Stimulated activated naive B cell treated with anti-CD40 and anti-IgM and Interleukin-4, amounts not matched to agents 10 μg/mL and 1 μg/mL and 100 μg/mL, for 72 hours (primary cell): ENCODE measurements around the gene BIRC5.
A peak's percentile ranks its signal among the peaks of the same experiment; 100 is the strongest.
"Not testable (repeated sequence)": the region's sequence is repeated elsewhere in the genome, so short reads cannot be mapped to it uniquely, and the experiment has no call there.

Source experiments
- ATAC-seq, 2 donors: fragments of 150-1000 bp; cut with Tn5 transposase; replicated peaks; 2 replicates each; pipeline ENCODE4 v1.10.0; 2021; ENCODE audit warnings: moderate library complexity in 1 of 2
- DNase-seq: peaks from one replicate; pipeline ENCODE4 v3.0.0; 2021
- H3K27ac Mint-ChIP-seq: one replicate; pipeline ENCODE4 v1.8.0; 2022; ENCODE audit warnings: mild to moderate bottlenecking, mixed read lengths
- H3K27me3 Mint-ChIP-seq, 2 donors: one replicate each; pipeline ENCODE4 v1.8.0; 2022; ENCODE audit warnings: mixed read lengths in 2 of 2
- H3K36me3 Mint-ChIP-seq, 2 donors: one replicate each; pipeline ENCODE4 v1.8.0; 2022; ENCODE audit warnings: mixed read lengths in 2 of 2, mild to moderate bottlenecking in 1 of 2
- H3K4me1 Mint-ChIP-seq, 2 donors: one replicate each; pipeline ENCODE4 v1.8.0; 2022; ENCODE audit warnings: mixed read lengths in 2 of 2, mild to moderate bottlenecking in 1 of 2
- H3K4me3 Mint-ChIP-seq, 2 donors: one replicate each; pipeline ENCODE4 v1.8.0; 2022; ENCODE audit warnings: mild to moderate bottlenecking in 2 of 2, mixed read lengths in 2 of 2, moderate library complexity in 1 of 2
- H3K9me3 Mint-ChIP-seq, 2 donors: one replicate each; pipeline ENCODE4 v1.8.0; 2022; ENCODE audit warnings: mixed read lengths in 2 of 2, mild to moderate bottlenecking in 1 of 2

The BIRC5 gene

DNA sequence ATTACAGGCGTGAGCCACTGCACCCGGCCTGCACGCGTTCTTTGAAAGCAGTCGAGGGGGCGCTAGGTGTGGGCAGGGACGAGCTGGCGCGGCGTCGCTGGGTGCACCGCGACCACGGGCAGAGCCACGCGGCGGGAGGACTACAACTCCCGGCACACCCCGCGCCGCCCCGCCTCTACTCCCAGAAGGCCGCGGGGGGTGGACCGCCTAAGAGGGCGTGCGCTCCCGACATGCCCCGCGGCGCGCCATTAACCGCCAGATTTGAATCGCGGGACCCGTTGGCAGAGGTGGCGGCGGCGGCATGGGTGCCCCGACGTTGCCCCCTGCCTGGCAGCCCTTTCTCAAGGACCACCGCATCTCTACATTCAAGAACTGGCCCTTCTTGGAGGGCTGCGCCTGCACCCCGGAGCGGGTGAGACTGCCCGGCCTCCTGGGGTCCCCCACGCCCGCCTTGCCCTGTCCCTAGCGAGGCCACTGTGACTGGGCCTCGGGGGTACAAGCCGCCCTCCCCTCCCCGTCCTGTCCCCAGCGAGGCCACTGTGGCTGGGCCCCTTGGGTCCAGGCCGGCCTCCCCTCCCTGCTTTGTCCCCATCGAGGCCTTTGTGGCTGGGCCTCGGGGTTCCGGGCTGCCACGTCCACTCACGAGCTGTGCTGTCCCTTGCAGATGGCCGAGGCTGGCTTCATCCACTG lies at the start of gene BIRC5:
Gene BIRC5, plus strand, starts transcription at position 238 of the 690 bp plus-strand sequence. Its CDS starts 64 bp downstream, at position 302.
- Mint-ChIP-seq H3K36me3 (no peaks in the 10 kb centered on the region), H3K9me3 (no peaks in the 10 kb centered on the region), H3K4me1 (peaks cover 0 to 4% of the 10 kb centered on the region in 2 donors), H3K27ac (peak within 1 kb of the TSS; percentile 76), H3K4me3 (peak within 1 kb of the TSS; percentile 86 to 88), H3K27me3 (no peaks in the 10 kb centered on the region)
- ATAC-seq (peak; percentile 100), DNase-seq (peak; percentile 83)

GRCh38 chr17:78164748-78165607 lies 49.1 kb upstream of the BIRC5 start:
- no peak for ATAC-seq
- no peaks in the 10 kb centered on the region for H3K27me3 Mint-ChIP-seq
- DNase-seq: no peak
- peaks cover 32 to 77% of the 10 kb centered on the region in 2 donors for H3K4me1 Mint-ChIP-seq
- H3K36me3 Mint-ChIP-seq: peaks cover 25 to 34% of the 10 kb centered on the region in 2 donors
- H3K4me3 Mint-ChIP-seq: peak overlapping the region; percentile 5 to 50
- H3K27ac Mint-ChIP-seq: no peak overlapping the region
- no peaks in the 10 kb centered on the region for H3K9me3 Mint-ChIP-seq

GRCh38 chr17:78166416-78166815 lies 47.6 kb upstream of the BIRC5 start:
- ATAC-seq (no peak), DNase-seq (no peak)
- H3K9me3 Mint-ChIP-seq: no peaks in the 10 kb centered on the region
- H3K36me3 Mint-ChIP-seq: peaks cover 35 to 40% of the 10 kb centered on the region in 2 donors
- H3K27me3 Mint-ChIP-seq: no peaks in the 10 kb centered on the region
- peak overlapping the region in 1 of 2 donors; percentile 13 for H3K4me3 Mint-ChIP-seq
- peak overlapping the region; percentile 47 for H3K27ac Mint-ChIP-seq
- H3K4me1 Mint-ChIP-seq: peaks cover 33 to 77% of the 10 kb centered on the region in 2 donors

DNA sequence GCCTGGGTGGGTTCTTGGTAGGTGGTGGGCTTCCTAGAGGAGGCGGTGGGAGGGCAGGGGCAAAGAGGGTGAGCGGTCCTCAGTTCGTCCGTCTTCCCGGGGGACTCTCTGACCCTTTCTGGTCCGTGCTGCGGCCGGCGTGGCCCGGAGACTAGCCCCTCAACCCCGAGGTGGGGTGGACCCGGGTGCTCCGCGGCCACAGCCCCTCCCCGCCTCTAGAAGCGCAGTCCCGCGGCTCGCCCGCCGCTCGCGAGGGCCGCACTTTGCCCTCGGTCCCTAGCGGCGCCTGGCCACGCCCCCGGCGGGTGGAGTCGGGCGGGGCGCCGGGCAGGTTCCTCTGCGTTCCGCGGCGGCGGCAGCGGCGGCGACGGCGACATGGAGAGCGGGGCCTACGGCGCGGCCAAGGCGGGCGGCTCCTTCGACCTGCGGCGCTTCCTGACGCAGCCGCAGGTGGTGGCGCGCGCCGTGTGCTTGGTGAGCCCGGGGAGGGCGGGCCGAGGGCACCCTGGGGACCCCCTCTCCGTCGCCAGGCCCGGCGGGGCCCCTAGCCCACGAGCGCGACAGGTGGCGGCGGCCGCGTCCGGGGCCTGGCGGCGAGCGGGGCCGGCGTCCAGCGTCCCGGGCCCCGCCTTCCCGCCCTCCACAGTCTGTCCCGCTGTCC lies 45.7 kb upstream of the BIRC5 start, which contains the start of gene SYNGR2:
Gene SYNGR2, plus strand, starts transcription at position 340 of the 661 bp plus-strand sequence. Its CDS starts 36 bp downstream, at position 376.
- peak; percentile 89 for DNase-seq
- H3K27ac Mint-ChIP-seq: peak within 1 kb of the TSS; percentile 98
- peaks cover 52 to 59% of the 10 kb centered on the region in 2 donors for H3K36me3 Mint-ChIP-seq
- no peaks in the 10 kb centered on the region for H3K27me3 Mint-ChIP-seq
- H3K9me3 Mint-ChIP-seq: no peaks in the 10 kb centered on the region
- peak within 1 kb of the TSS; percentile 91 to 93 for H3K4me3 Mint-ChIP-seq
- ATAC-seq: peak; percentile 58 to 69
- H3K4me1 Mint-ChIP-seq: peaks cover 44 to 81% of the 10 kb centered on the region in 2 donors

- peak overlapping the region; percentile 97 for H3K27ac Mint-ChIP-seq
- peak; percentile 75 for DNase-seq
- H3K9me3 Mint-ChIP-seq: no peaks in the 10 kb centered on the region
- H3K27me3 Mint-ChIP-seq: no peaks in the 10 kb centered on the region
- peak overlapping the region; percentile 90 to 92 for H3K4me3 Mint-ChIP-seq
- H3K4me1 Mint-ChIP-seq: peaks cover 48 to 81% of the 10 kb centered on the region in 2 donors
- peaks cover 60 to 66% of the 10 kb centered on the region in 2 donors for H3K36me3 Mint-ChIP-seq
- peak; percentile 42 to 47 for ATAC-seq
Observed at GRCh38 chr17:78168903-78169793, 44.9 kb upstream of the BIRC5 start.

GRCh38 chr17:78170692-78171590 lies 43.1 kb upstream of the BIRC5 start:
- ATAC-seq (peak; percentile 9 to 10), DNase-seq (peak; percentile 76)
- Mint-ChIP-seq H3K4me3 (peak overlapping the region; percentile 90 to 92), H3K27me3 (no peaks in the 10 kb centered on the region), H3K4me1 (peaks cover 54 to 81% of the 10 kb centered on the region in 2 donors), H3K9me3 (no peaks in the 10 kb centered on the region), H3K27ac (peak overlapping the region; percentile 97), H3K36me3 (peaks cover 75 to 76% of the 10 kb centered on the region in 2 donors)

DNA sequence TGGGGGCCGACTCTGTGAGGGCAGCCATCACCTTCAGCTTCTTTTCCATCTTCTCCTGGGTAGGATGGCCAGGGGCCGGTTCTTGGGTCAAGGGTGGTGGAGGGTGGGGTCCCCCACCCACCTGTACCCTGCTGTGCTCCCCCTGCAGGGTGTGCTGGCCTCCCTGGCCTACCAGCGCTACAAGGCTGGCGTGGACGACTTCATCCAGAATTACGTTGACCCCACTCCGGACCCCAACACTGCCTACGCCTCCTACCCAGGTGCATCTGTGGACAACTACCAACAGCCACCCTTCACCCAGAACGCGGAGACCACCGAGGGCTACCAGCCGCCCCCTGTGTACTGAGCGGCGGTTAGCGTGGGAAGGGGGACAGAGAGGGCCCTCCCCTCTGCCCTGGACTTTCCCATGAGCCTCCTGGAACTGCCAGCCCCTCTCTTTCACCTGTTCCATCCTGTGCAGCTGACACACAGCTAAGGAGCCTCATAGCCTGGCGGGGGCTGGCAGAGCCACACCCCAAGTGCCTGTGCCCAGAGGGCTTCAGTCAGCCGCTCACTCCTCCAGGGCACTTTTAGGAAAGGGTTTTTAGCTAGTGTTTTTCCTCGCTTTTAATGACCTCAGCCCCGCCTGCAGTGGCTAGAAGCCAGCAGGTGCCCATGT lies 42.3 kb upstream of the BIRC5 start:
- Mint-ChIP-seq H3K27ac (peak overlapping the region; percentile 97), H3K4me1 (peaks cover 61 to 84% of the 10 kb centered on the region in 2 donors), H3K4me3 (peak overlapping the region; percentile 90 to 92), H3K36me3 (peaks cover 79 to 82% of the 10 kb centered on the region in 2 donors)
- not testable (repeated sequence) for H3K9me3 Mint-ChIP-seq, ATAC-seq, DNase-seq, H3K27me3 Mint-ChIP-seq

DNA sequence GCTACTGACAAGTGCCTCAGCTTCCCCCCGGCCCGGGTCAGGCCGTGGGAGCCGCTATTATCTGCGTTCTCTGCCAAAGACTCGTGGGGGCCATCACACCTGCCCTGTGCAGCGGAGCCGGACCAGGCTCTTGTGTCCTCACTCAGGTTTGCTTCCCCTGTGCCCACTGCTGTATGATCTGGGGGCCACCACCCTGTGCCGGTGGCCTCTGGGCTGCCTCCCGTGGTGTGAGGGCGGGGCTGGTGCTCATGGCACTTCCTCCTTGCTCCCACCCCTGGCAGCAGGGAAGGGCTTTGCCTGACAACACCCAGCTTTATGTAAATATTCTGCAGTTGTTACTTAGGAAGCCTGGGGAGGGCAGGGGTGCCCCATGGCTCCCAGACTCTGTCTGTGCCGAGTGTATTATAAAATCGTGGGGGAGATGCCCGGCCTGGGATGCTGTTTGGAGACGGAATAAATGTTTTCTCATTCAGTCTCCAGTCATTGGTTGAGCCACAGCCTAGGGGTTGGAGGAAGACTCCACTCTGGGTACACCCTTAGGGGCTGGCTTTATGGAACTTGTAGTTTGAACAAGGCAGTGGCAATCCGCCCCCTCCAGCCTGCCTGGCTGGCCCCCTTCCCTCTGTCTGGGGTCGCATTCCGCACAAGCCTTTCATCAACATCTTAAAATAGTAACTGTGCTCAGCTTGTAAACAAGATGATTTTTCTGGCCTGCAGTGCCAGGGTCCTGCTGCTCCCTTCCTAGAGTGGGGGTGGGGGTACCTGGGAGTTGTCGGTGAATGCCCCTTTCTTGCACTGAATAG lies 41.6 kb upstream of the BIRC5 start:
- H3K27ac Mint-ChIP-seq: peak overlapping the region; percentile 97
- H3K9me3 Mint-ChIP-seq: no peaks in the 10 kb centered on the region
- peaks cover 64 to 86% of the 10 kb centered on the region in 2 donors for H3K4me1 Mint-ChIP-seq
- ATAC-seq: no peak
- H3K36me3 Mint-ChIP-seq: peaks cover 84 to 87% of the 10 kb centered on the region in 2 donors
- peak overlapping the region; percentile 90 to 92 for H3K4me3 Mint-ChIP-seq
- DNase-seq: peak; percentile 40
- no peaks in the 10 kb centered on the region for H3K27me3 Mint-ChIP-seq

- peak overlapping the region; percentile 97 for H3K27ac Mint-ChIP-seq
- H3K9me3 Mint-ChIP-seq: no peaks in the 10 kb centered on the region
- H3K4me3 Mint-ChIP-seq: peak overlapping the region; percentile 90 to 92
- peaks cover 63 to 86% of the 10 kb centered on the region in 2 donors for H3K4me1 Mint-ChIP-seq
- H3K27me3 Mint-ChIP-seq: no peaks in the 10 kb centered on the region
- DNase-seq (peak; percentile 29), ATAC-seq (peak in 1 of 2 donors; percentile 4)
- H3K36me3 Mint-ChIP-seq: peaks cover 85 to 87% of the 10 kb centered on the region in 2 donors
Observed at GRCh38 chr17:78173097-78173715, 40.8 kb upstream of the BIRC5 start.

DNA sequence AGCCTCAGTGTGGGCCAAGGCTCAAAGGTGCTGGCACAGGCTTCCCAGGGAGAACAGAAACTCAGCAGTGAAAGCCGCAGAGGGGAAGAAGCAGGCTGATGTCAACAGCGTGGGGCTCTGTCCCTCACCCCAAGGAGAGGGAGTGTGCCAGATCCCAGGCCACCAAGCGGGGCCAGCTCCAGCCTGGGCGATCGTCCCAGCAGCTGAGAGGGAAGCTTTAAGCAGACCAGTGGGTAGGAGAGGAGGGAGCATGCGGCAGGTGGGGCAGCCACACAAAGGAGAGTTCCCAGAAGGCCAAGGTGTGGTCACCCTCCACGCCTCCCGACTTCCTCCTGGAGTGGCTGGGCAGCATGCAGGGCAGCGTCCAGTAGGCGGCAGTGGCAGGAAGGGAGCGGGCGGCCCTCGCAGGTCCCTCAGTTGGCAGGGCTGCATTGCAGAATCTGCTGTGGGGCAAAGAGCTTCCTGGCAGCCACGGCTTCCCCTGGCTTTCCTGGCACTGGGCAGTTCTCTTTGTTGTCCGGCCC lies 39.6 kb upstream of the BIRC5 start:
- DNase-seq (peak; percentile 41), ATAC-seq (peak; percentile 0 to 4)
- no peaks in the 10 kb centered on the region for H3K27me3 Mint-ChIP-seq
- H3K4me3 Mint-ChIP-seq: peak overlapping the region; percentile 90 to 92
- no peaks in the 10 kb centered on the region for H3K9me3 Mint-ChIP-seq
- H3K27ac Mint-ChIP-seq: peak overlapping the region; percentile 97
- peaks cover 74 to 97% of the 10 kb centered on the region in 2 donors for H3K4me1 Mint-ChIP-seq
- H3K36me3 Mint-ChIP-seq: peaks cover 89 to 92% of the 10 kb centered on the region in 2 donors
